K562 (cell line): ENCODE measurements around the gene FGG. TPM values are rescaled to one million over a fixed set of nuclear protein-coding genes. Genes with fewer than 3 reads are reported as not detected.

Experiments
- ATAC-seq: fragments of 200-7000 bp; cut with Tn5 transposase; 3 replicates; pipeline ENCODE4 v1.9.1; 2020; ENCODE audit warnings: moderate library complexity
- BruUV-seq: library from RNA; stranded (reverse); fragments of 400-500 nt; replicated peaks from 2 replicates; lab custom pipeline; 2021; lab: Mats Ljungman, UMichigan
- CTCF ChIA-PET: fragments of 300-600 bp; formaldehyde crosslinking; extraction: SDS; loops from one replicate; lab custom pipeline; 2021; ENCODE audit warnings: low intra/inter-chr PET ratio; lab: Yijun Ruan, JAX
- POLR2A ChIA-PET: fragments of 300-600, 350-650 bp; sonication (Branson Sonifier 250); formaldehyde crosslinking; extraction: SDS; loops from one replicate; lab custom pipeline; 2021; ENCODE audit warnings: antibody characterized with exemption, inconsistent platforms; lab: Yijun Ruan, JAX
- DNase-seq, 4 experiments: peaks; one replicate each; pipeline versions ENCODE4 v3.0.0 to v3.0.0-alpha.2; 2011 to 2018; ENCODE audit warnings: low spot score in 3 of 4, mixed read lengths in 3 of 4; ENCODE audit errors: extremely low read depth in 1 of 4
- FAIRE-seq: peaks from 2 replicates; lab custom pipeline; 2011; peaks lifted over from hg19 to GRCh38; lab: Jason Lieb, UNC
- H2AFZ ChIP-seq: 2 replicates; pipeline ENCODE4 v1.6.0; 2011; ENCODE audit warnings: low read depth, low read length, control low read depth, inconsistent platforms
- H3K27ac ChIP-seq: fragments of 200-600 bp; 3 replicates; pipeline ENCODE4 v1.8.0; 2011; ENCODE audit warnings: low read depth, mild to moderate bottlenecking, control low read depth, inconsistent platforms, low read length, moderate library complexity, mixed read lengths; ENCODE audit errors: extremely low read depth
- H3K27me3 ChIP-seq, 2 experiments: fragments of 300-600 bp in 1 of 2; 2 replicates in 1 of 2; 3 replicates in 1 of 2; pipeline versions ENCODE4 v1.6.0 to v1.8.0; 2011; ENCODE audit warnings: inconsistent platforms in 2 of 2, low read length in 2 of 2, mild to moderate bottlenecking in 1 of 2, mixed read lengths in 1 of 2, moderate library complexity in 1 of 2; ENCODE audit not compliant: control insufficient read depth in 2 of 2, insufficient read depth in 2 of 2
- H3K36me3 ChIP-seq: fragments of 300-600 bp; 3 replicates; pipeline ENCODE4 v1.8.0; 2011; ENCODE audit warnings: mild to moderate bottlenecking, low read length, inconsistent platforms; ENCODE audit not compliant: control insufficient read depth, insufficient read depth
- H3K4me1 ChIP-seq, 2 experiments: fragments of 200-600 bp in 1 of 2; replicated peaks in 1 of 2; 2 replicates in 1 of 2; 3 replicates in 1 of 2; pipeline versions ENCODE4 v1.5.1 to v1.8.0; 2011; ENCODE audit warnings: inconsistent platforms in 2 of 2, low read length in 2 of 2, mild to moderate bottlenecking in 1 of 2, mixed read lengths in 1 of 2, moderate library complexity in 1 of 2; ENCODE audit not compliant: control insufficient read depth in 2 of 2, insufficient read depth in 2 of 2
- H3K4me2 ChIP-seq: 2 replicates; pipeline ENCODE4 v1.6.1; 2011; ENCODE audit warnings: low read length, control low read depth, inconsistent platforms, mixed read lengths; ENCODE audit not compliant: insufficient read depth
- H3K4me3 ChIP-seq: fragments of 200-600 bp; sonication (generic), shearing (Covaris generic); 2 replicates; pipeline ENCODE4 v1.5.1; 2016; ENCODE audit warnings: control low read depth, inconsistent platforms
- H3K79me2 ChIP-seq: fragments of 200-600 bp; 3 replicates; pipeline ENCODE4 v1.8.0; 2011; ENCODE audit warnings: low read length, inconsistent platforms; ENCODE audit not compliant: control insufficient read depth, insufficient read depth
- H3K9ac ChIP-seq, 2 experiments: 2 replicates each; pipeline versions ENCODE4 v1.6.0 to v1.6.1; 2011; ENCODE audit warnings: low read depth in 2 of 2, low read length in 2 of 2, control low read depth in 1 of 2, inconsistent platforms in 1 of 2, mild to moderate bottlenecking in 1 of 2, mixed read lengths in 1 of 2; ENCODE audit not compliant: insufficient read depth in 1 of 2
- H3K9me1 ChIP-seq: one replicate; pipeline ENCODE4 v1.6.0; 2011; ENCODE audit warnings: inconsistent platforms, mild to moderate bottlenecking, low read length, moderate library complexity; ENCODE audit not compliant: control insufficient read depth, insufficient read depth
- H3K9me3 ChIP-seq: replicated peaks from 2 replicates; pipeline ENCODE4 v1.5.1; 2011; ENCODE audit warnings: low read depth, low read length, inconsistent platforms; ENCODE audit not compliant: control insufficient read depth, insufficient read depth
- H4K20me1 ChIP-seq: replicated peaks from 2 replicates; pipeline ENCODE4 v1.6.1; 2011; ENCODE audit warnings: low read length, inconsistent platforms, mixed read lengths; ENCODE audit not compliant: control insufficient read depth, insufficient read depth
- ARID3B ChIP-seq: fragments of 250-450 bp; sonication (Bioruptor Pico); IDR thresholded peaks from 2 replicates; pipeline ENCODE4 v1.4.0; 2020; ENCODE audit warnings: borderline replicate concordance
- CBX2 ChIP-seq: fragments of 200-600 bp; sonication (generic); IDR thresholded peaks from one replicate; pipeline ENCODE4 v1.6.1; 2012; ENCODE audit warnings: mild to moderate bottlenecking, low read length, inconsistent platforms; ENCODE audit not compliant: insufficient read depth, poor library complexity, severe bottlenecking
- DDX20 ChIP-seq: fragments of 450-650 bp; IDR thresholded peaks from 2 replicates; pipeline ENCODE4 v1.6.1; 2016; ENCODE audit warnings: missing genetic modification characterization, low read depth, mild to moderate bottlenecking, missing compliant biosample characterization, moderate library complexity
- FOXA3 ChIP-seq, 2 experiments: fragments of 450-650 bp in 1 of 2; sonication (generic) in 1 of 2; formaldehyde crosslinking; IDR thresholded peaks in 1 of 2; conservative IDR thresholded peaks in 1 of 2; 2 replicates each; pipeline versions ENCODE4 v1.4.0 to v1.8.0; 2020 to 2022; ENCODE audit warnings: mild to moderate bottlenecking in 2 of 2, missing genetic modification reagents in 1 of 2
- GATAD2A ChIP-seq: fragments of 450-650 bp; IDR thresholded peaks from 2 replicates; pipeline ENCODE4 v1.6.1; 2017
- KLF16 ChIP-seq: IDR thresholded peaks from 2 replicates; pipeline ENCODE4 v1.6.1; 2016; ENCODE audit warnings: antibody characterized with exemption
- MCM3 ChIP-seq: fragments of 450-650 bp; IDR thresholded peaks from 2 replicates; pipeline ENCODE4 v1.6.1; 2016
- PHF8 ChIP-seq: fragments of 200-600 bp; sonication (generic); IDR thresholded peaks from 2 replicates; pipeline ENCODE4 v1.6.1; 2012; ENCODE audit warnings: mixed run types, mild to moderate bottlenecking, inconsistent platforms, low read length, moderate library complexity, borderline replicate concordance
- POLR2A ChIP-seq: fragments of 450-650 bp; conservative IDR thresholded peaks from 2 replicates; pipeline ENCODE4 v1.6.1; 2016
- POLR2H ChIP-seq: IDR thresholded peaks from 2 replicates; pipeline ENCODE4 v1.6.1; 2016; ENCODE audit warnings: missing genetic modification characterization, low read depth, mild to moderate bottlenecking, control low read depth, missing compliant biosample characterization, moderate library complexity
- SMAD4 ChIP-seq: fragments of 250-450 bp; sonication (Bioruptor Pico); conservative IDR thresholded peaks from 2 replicates; pipeline ENCODE4 v1.8.0; 2021; ENCODE audit warnings: inconsistent platforms, mild to moderate bottlenecking, moderate library complexity
- TBL1XR1 ChIP-seq, 2 experiments: IDR thresholded peaks; 2 replicates each; pipeline ENCODE4 v1.6.1; 2012; ENCODE audit warnings: improper control_type of control experiment in 2 of 2, low read length in 2 of 2, mild to moderate bottlenecking in 1 of 2
- ZC3H4 ChIP-seq: sonication (generic); formaldehyde crosslinking; IDR thresholded peaks from 2 replicates; pipeline ENCODE4 v1.9.0; 2021; ENCODE audit warnings: missing genetic modification reagents, borderline replicate concordance
- ZC3H8 ChIP-seq: fragments of 450-650 bp; IDR thresholded peaks from 2 replicates; pipeline ENCODE4 v1.6.1; 2017
- ZNF316 ChIP-seq: fragments of 450-650 bp; IDR thresholded peaks from 2 replicates; pipeline ENCODE4 v1.6.1; 2016
- WGBS: fragments of 100-300 bp; shearing (Covaris generic); methylation state at CpG from one replicate; pipeline ENCODE4 v1.1.6; 2016; ENCODE audit warnings: low coverage, mixed read lengths; ENCODE audit not compliant: insufficient coverage; ENCODE audit errors: missing lambda C conversion rate; 5-methylcytosine and 5-hydroxymethylcytosine counted together
- in situ Hi-C: fragments of 300-500 bp; cut with MboI; formaldehyde crosslinking; loops from 4 replicates; pipeline ENCODE4 v1.15.0; 2018; ENCODE audit warnings: inconsistent platforms, mixed read lengths
- intact Hi-C: fragments of 100-400 bp; cut with micrococcal nuclease; formaldehyde crosslinking; loops from 2 replicates; pipeline ENCODE4 v1.14.2; 2022
- polyA plus RNA-seq, 8 experiments: library from polyadenylated mRNA; depleted of rRNA in 4 of 8; stranded (reverse) in 5 of 8; unstranded in 3 of 8; fragments of >200 nt; fragmentation: Nextera tagmentation in 2 of 8; fragmentation: Illumina TruSeq in 1 of 8; extraction: Ambion mirVana in 2 of 8; extraction: Trizol in 1 of 8; gene quantifications; 2 replicates each; pipeline versions ENCODE4 v1.2.1 to v1.2.3, GENCODE V29; 2011 to 2014; ENCODE audit warnings: inconsistent platforms in 1 of 8, missing spikeins in 1 of 8
- total RNA-seq, 7 experiments: library from RNA; depleted of rRNA in 6 of 7; stranded (reverse); fragments of >200 nt in 6 of 7; fragmentation: Illumina TruSeq in 2 of 7; extraction: Trizol in 2 of 7; gene quantifications; 2 replicates each; pipeline versions ENCODE4 v1.2.1 to v1.2.3, GENCODE V29; 2011 to 2021; ENCODE audit warnings: low replicate concordance in 1 of 7
- TF ChIP-seq, protein P1 (sequence below): fragments of 450-650 bp; IDR thresholded peaks from 2 replicates; pipeline ENCODE4 v1.6.1; 2018; ENCODE audit not compliant: partially characterized antibody

The FGG gene
- total and polyA plus RNA-seq, 9 of the 15 experiments (the other 6 are each of a cell fraction or from before 2014, with no cell fraction given) = 0.08 to 2.2 (median 0.33) TPM; not detected in 2

DNA sequence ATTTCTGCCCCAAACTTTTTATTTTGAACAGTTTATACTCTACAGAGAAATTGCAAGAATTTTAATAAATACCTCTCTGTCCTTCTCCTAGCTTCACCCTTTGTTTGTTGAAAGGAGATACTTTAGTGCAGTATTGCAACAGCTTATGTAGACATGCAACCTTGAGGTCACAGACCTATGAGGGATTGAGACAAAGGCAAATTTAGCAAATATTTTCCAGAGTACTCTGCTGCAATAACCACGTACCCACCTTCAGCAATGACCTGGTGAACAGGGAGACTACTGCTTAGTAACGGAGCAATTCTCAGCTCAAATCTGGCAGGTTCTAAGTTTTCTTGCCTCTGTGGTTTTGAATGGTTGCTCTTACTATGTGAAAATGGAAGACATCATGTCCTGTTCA lies 35.1 kb downstream of the FGG start:
- WGBS = 20% methylated on average over 2 of the region's 2 CpGs
- H3K4me3 ChIP-seq = no peak overlapping the region
- ChIA-PET CTCF (no interaction called here), POLR2A (no interaction called here)
- H3K79me2 ChIP-seq = no peaks in the 10 kb centered on the region
- H3K9ac ChIP-seq = no peak overlapping the region
- ATAC-seq = no peak
- no peaks in the 10 kb centered on the region for H3K36me3 ChIP-seq
- no peaks in the 10 kb centered on the region for H3K9me1 ChIP-seq
- FAIRE-seq = no peak
- H3K9me3 ChIP-seq = no peaks in the 10 kb centered on the region
- BruUV-seq = no TSS peak
- intact Hi-C loops (no loop called here), in situ Hi-C loops (no loop called here)
- no peaks in the 10 kb centered on the region; a peak in 1 of 5 replicates for H3K4me1 ChIP-seq
- no peak overlapping the region for H3K27ac ChIP-seq
- H2AFZ ChIP-seq = no peak overlapping the region
- H3K4me2 ChIP-seq = no peak overlapping the region
- H3K27me3 ChIP-seq = no peaks in the 10 kb centered on the region
- no peaks in the 10 kb centered on the region for H4K20me1 ChIP-seq
- no peak for DNase-seq
- TF ChIP-seq FOXA3 (CRISPR knock-in tag; conservative IDR thresholded peaks at IDR 0.05 in 1 of 2, IDR thresholded peaks at IDR 0.05 in 1 of 2) (no peak), GATAD2A (no peak), POLR2A (no peak), ARID3B (CRISPR knock-in tag) (no peak), KLF16 (no peak), ZC3H4 (no peak), TBL1XR1 (IDR thresholded peaks at IDR 0.05; ENCODE audit: low read length in 2 of 2) (no peak), SMAD4 (CRISPR knock-in tag) (no peak), ZC3H8 (no peak), POLR2H (tag) (no peak), DDX20 (no peak), MCM3 (no peak), ZNF316 (no peak), PHF8 (no peak), CBX2 (no peak)
- TF ChIP-seq, protein P1, sequence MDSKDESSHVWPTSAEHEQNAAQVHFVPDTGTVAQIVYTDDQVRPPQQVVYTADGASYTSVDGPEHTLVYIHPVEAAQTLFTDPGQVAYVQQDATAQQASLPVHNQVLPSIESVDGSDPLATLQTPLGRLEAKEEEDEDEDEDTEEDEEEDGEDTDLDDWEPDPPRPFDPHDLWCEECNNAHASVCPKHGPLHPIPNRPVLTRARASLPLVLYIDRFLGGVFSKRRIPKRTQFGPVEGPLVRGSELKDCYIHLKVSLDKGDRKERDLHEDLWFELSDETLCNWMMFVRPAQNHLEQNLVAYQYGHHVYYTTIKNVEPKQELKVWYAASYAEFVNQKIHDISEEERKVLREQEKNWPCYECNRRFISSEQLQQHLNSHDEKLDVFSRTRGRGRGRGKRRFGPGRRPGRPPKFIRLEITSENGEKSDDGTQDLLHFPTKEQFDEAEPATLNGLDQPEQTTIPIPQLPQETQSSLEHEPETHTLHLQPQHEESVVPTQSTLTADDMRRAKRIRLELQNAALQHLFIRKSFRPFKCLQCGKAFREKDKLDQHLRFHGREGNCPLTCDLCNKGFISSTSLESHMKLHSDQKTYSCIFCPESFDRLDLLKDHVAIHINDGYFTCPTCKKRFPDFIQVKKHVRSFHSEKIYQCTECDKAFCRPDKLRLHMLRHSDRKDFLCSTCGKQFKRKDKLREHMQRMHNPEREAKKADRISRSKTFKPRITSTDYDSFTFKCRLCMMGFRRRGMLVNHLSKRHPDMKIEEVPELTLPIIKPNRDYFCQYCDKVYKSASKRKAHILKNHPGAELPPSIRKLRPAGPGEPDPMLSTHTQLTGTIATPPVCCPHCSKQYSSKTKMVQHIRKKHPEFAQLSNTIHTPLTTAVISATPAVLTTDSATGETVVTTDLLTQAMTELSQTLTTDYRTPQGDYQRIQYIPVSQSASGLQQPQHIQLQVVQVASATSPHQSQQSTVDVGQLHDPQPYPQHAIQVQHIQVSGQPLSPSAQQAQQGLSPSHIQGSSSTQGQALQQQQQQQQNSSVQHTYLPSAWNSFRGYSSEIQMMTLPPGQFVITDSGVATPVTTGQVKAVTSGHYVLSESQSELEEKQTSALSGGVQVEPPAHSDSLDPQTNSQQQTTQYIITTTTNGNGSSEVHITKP = no peak
